HG02938 (cell line): ENCODE measurements around the gene SUN1.
"Not testable (repeated sequence)": the region's sequence is repeated elsewhere in the genome, so short reads cannot be mapped to it uniquely, and the experiment has no call there.

ENCODE experiments used
- ATAC-seq: cut with Tn5 transposase; IDR thresholded peaks from one replicate; pipeline ENCODE4 v1.9.1; 2021; ENCODE audit warnings: mild to moderate bottlenecking, moderate library complexity; ENCODE audit not compliant: unreplicated experiment

SUN1 gene

DNA sequence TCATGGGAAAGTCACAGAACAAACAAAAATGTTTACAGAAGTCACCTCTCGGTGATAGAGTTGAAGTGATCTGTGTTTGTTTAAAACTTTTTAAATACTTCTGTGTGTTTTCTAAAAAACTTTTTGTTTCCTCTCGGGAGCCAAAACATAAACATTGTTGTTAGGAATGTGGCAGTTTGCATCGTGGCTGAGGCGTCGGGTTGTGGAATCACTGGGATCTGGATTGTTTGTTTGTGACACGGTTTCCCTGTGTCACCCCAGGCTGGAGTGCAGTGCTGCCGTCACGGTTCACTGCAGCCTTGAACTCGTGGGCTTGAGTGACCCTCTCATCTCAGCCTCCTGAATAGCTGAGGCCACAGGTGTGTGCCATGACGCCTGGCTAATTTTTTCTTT is 29.0 kb upstream of the SUN1 start:
- ATAC-seq = no peak

- ATAC-seq = not testable (repeated sequence)
Observed at GRCh38 chr7:803796-804195, 28.5 kb upstream of the SUN1 start.

- ATAC-seq = no peak
Observed at GRCh38 chr7:805261-805660, 27.0 kb upstream of the SUN1 start.

GRCh38 chr7:815284-816216 is 16.7 kb upstream of the SUN1 start:
- ATAC-seq = no peak

GRCh38 chr7:816300-816750 is 16.0 kb upstream of the SUN1 start:
- ATAC-seq = peak; percentile 77

DNA sequence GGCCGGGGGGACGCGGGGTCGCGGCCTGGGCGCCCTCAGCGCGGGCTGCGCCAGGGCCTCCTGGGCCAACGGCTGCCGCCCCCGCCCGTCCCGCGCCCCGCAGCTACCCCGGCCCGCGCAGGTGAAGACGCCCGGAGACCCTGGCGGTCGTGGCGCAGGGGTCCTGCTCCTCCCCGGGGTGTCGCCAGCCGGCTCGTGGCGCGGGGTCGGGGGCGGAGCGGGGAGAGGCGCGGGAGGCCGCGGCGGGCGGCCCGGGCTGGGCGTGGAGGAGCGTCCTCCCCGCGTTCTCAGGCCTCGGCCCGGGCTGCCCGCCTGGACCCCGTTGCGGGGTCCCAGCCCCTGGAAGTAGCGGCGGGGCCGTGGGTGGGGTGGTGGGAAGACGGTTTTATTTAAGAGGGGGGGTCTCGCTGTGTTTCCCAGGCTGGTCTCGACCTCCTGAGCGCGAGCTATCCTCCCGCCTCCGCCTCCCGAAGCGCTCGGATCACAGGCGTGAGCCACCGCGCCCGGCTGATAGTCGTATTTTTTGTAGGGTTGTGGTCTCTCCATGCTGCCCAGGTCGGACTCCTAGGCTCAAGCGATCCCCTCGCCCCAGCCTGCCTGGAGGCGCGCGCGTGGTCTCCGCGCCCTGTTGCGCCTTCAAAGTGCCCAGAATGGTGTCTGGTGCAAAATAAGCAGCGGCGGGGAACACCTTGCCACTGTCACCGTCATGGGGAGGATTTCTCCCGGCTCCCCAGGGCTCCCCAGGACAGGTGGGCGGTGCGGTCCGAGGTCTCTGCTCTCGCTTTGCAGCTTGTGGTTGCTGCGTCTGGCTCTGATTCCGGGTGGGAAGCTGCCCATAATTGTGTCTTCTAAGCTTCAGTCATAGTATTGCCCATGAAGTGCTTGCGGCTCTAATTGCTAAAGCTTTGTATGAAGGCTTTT is 15.3 kb upstream of the SUN1 start:
- ATAC-seq = no peak

GRCh38 chr7:818031-818699 is 14.1 kb upstream of the SUN1 start:
- ATAC-seq = no peak

DNA sequence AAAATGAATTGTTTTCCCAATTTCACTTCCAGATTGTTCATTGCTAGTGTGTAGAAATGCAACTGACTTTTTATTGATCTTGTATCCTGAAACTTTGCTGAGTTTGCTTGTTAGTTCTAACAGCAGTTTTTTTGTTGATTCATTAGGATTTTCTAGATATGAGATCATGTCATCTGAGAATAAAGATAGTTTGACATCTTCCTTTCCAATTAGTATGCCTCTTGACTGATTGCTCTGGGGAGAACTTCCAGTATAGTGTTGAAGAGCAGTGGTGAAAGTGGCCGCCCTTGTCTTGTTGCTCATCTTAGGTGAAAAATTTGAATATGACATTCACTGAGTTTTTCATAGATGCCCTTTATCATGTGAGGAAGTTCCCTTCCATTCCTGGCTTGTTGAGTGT is 11.9 kb upstream of the SUN1 start:
- no peak for ATAC-seq

DNA sequence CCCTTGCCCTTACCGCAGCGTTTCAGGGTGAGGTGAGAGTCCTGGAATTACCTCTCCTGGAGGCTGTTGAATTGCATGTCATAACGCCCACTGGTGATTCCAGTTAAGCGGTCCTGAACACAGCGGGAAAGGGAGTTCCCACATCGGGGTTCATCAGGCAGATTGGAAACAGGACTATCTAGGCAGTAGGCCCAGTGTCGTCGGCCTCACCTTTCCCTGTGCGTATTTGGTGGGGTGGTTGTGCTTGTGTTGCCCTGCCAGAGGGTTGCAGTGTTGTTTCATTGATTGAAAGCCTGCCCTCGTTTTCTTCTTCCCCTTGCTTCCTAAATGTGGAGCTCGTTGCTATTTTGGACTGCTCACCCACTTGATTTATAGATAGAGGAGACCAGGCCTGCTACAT is 10.6 kb upstream of the SUN1 start:
- ATAC-seq = no peak

- no peak for ATAC-seq
Observed at GRCh38 chr7:822692-823276, 9.5 kb upstream of the SUN1 start.

DNA sequence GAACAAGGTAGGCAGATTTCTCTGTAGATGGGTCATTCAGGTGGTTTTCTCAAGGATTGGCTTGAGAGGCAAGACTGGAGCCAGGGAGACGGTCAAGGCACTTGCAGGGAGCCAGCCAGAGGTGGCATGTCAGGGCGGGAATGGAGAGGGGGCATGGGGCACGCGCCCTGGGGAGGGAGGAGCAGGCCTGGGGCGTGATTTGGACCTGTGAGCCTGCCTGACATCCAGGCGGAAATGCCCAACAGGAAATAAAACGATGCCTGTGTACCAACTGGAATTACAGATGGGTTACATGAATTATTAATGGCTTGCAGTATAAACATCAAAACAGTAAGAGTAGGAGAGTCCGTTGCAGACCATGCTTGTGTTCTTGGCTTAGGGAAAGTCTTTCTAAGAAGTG is 8.6 kb upstream of the SUN1 start:
- no peak for ATAC-seq

DNA sequence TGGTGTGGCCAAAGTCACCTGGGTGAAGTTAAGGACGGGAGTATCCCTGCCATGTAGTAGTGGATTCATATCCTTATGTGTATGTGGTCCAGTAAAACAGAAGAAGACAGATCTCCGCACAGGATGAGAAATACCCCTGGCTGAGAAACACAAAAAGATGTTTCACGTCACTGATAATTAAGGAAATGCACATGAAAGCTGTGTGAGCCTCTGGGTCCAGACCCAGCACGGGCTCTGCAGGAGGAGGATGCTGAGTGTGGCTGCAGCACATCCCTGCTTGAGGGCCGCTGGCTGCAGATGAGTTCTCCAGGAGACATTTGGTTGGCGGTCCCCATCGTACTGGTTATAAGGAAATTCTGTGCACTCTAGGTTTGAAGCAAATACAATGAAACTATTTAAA is 8.2 kb upstream of the SUN1 start:
- no peak for ATAC-seq

- ATAC-seq = no peak
Observed at GRCh38 chr7:824664-825063, 7.6 kb upstream of the SUN1 start.

DNA sequence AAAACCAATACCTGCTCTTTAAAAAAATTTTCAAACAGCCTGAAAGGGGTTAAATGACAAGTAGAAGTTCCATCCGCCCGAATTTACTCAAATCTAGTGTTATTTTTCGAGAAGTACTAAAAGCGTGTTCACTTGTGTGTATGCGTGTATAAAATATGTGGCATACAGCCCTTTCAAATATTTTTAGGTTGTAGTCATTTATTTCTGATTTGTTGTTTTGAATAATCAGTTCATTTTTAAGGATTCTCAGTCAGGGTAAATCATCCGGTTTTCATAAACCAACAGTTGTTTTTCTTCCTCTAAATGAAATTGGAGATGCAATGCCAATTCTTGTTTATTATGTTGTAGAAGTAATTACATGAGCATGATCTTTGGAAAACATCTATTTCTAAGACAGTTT is 6.9 kb upstream of the SUN1 start:
- ATAC-seq = no peak

DNA sequence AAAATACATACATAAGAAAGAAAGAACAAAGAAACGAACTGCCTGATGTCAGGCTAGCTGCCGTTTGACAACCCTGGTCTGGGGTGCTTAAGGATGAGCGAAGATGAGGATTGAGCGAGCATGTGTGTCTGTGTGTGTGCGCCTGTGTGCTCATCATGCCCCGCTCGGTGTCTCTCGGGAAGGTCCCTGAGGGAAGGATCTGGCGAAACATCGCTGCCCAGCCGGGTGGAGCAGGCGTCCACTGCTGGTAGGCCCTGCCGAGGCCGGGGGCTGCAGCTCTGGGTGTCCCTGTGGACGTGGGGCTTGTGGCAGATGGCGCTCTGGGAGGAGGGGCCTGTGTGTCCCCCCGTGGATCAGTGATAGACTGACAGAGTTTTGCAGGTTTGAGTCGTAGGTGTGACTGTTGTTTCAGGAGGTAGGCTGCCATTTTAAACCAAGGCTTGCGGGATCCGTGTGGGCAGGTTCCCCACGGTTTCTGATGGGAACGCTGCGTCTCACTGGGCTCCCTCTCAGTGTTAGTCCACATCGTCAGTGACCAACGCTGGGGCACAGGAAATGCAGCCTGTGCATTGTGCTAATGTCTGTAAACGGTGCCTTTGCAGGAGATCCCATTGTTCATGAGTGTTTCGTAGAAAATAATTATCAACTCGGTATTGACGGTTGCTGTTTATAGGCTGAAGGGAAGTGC is 5.9 kb upstream of the SUN1 start:
- no peak for ATAC-seq

DNA sequence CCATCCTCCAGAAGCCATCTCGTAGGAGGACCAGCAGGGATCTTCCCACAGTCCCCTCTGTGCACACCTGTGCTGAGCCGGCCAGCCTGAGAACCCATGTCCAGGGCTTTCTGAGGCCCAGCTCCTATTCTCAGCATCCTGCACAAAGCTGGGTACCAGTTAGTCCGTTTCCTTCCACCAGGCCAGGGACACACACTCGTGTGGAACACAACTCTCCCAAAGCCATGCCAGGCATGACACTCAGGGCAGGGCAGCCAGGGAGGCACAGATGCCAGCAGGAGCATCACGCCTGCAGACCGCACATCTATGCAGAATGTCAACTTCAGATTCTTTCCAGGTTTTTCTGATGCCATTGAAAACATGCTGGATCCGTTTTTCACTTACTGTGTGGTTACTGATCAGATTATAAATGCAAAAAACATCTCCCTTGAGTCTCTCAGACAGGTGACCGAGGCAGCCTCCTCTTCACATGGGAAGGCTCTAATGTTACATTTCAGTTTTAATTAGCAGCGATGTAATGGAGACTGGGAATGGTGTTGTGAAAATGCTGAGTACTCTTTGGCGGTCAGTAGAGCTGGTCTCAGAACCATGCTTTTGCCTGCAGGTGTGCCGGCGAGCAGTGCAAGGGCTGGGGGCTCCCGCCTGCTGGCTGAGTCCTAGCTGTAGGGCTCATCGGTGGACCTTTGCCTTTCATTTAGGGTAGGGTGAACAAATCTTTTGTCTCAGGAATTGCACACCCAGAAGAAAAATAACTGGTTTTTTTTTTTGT is 3.3 kb upstream of the SUN1 start:
- no peak for ATAC-seq

DNA sequence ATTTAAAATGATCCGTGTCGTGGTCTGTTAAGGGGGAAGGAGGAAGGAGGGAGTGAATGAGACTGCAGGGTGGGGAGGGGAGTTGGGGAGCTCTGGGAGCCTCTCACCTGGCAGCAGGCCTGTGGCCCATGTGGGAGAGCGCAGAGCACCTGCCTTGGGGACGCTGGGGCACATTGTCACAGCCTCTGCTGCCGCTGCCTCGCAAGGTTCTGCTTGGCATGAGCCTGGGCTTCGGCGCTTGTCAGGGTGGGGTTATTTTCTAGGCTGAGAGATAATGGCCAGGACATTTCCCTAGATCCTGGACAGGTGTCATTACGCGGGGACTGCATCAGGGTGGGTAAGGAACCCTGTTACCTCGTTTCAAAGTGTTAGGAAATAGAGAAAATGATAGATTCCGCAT is 2.2 kb upstream of the SUN1 start:
- no peak for ATAC-seq

- peak; percentile 62 for ATAC-seq
Observed at GRCh38 chr7:831596-832166, 595 bp upstream of the SUN1 start.

GRCh38 chr7:832968-833424 is 720 bp downstream of the SUN1 start:
- ATAC-seq = no peak
